MM.1S (cell line): ENCODE data around the gene CHD2.

Experiments
- DNase-seq: peaks from one replicate; pipeline ENCODE4 v3.0.0-alpha.2; 2015
- H2AFZ ChIP-seq: fragments of 300-600 bp; sonication (generic); 2 replicates; pipeline ENCODE4 v1.6.0; 2016; ENCODE audit warnings: antibody characterized with exemption, low read length
- H3F3A ChIP-seq: fragments of 300-600 bp; sonication (generic); 2 replicates; pipeline ENCODE4 v1.6.1; 2016; ENCODE audit warnings: mild to moderate bottlenecking, antibody characterized with exemption, low read length, moderate library complexity, mixed read lengths; ENCODE audit not compliant: insufficient read depth
- H3K27ac ChIP-seq: fragments of 300-600 bp; sonication (generic); 2 replicates; pipeline ENCODE4 v1.5.1; 2016; ENCODE audit warnings: mild to moderate bottlenecking, low read length
- H3K27me3 ChIP-seq: fragments of 300-600 bp; sonication (generic); replicated peaks from 2 replicates; pipeline ENCODE4 v1.6.0; 2016; ENCODE audit warnings: low read length; ENCODE audit not compliant: insufficient read depth
- H3K36me3 ChIP-seq: fragments of 300-600 bp; sonication (generic); replicated peaks from 2 replicates; pipeline ENCODE4 v1.6.1; 2016; ENCODE audit warnings: mild to moderate bottlenecking, low read length, mixed read lengths; ENCODE audit not compliant: insufficient read depth
- H3K4me1 ChIP-seq: fragments of 300-600 bp; sonication (generic); 2 replicates; pipeline ENCODE4 v1.6.1; 2016; ENCODE audit warnings: low read length, mixed read lengths
- H3K4me2 ChIP-seq: fragments of 300-600 bp; sonication (generic); 2 replicates; pipeline ENCODE4 v1.6.0; 2016; ENCODE audit warnings: low read depth, low read length
- H3K4me3 ChIP-seq: fragments of 300-600 bp; sonication (generic); 2 replicates; pipeline ENCODE4 v1.5.1; 2016; ENCODE audit warnings: low read length, mixed read lengths
- H3K79me2 ChIP-seq: fragments of 300-600 bp; sonication (generic); 2 replicates; pipeline ENCODE4 v1.6.1; 2016; ENCODE audit warnings: mixed run types, low read length, mixed read lengths
- H3K9ac ChIP-seq: fragments of 300-600 bp; sonication (generic); 2 replicates; pipeline ENCODE4 v1.6.1; 2016; ENCODE audit warnings: low read length, mixed read lengths
- H3K9me2 ChIP-seq: fragments of 300-600 bp; sonication (generic); replicated peaks from 2 replicates; pipeline ENCODE4 v1.6.1; 2016; ENCODE audit warnings: mild to moderate bottlenecking, low read length, mixed read lengths; ENCODE audit not compliant: insufficient read depth
- H3K9me3 ChIP-seq: fragments of 300-600 bp; sonication (generic); replicated peaks from 2 replicates; pipeline ENCODE4 v1.6.1; 2016; ENCODE audit warnings: mild to moderate bottlenecking, low read length, mixed read lengths; ENCODE audit not compliant: insufficient read depth
- H4K20me1 ChIP-seq: fragments of 300-600 bp; sonication (generic); 2 replicates; pipeline ENCODE4 v1.6.1; 2016; ENCODE audit warnings: mild to moderate bottlenecking, low read length, moderate library complexity, mixed read lengths; ENCODE audit not compliant: insufficient read depth
- CTCF ChIP-seq: fragments of 300-600 bp; sonication (generic); IDR thresholded peaks from 2 replicates; pipeline ENCODE4 v1.5.1; 2016; ENCODE audit warnings: antibody characterized with exemption, low read length, mixed read lengths
- EZH2 ChIP-seq: fragments of 300-600 bp; sonication (generic); optimal IDR thresholded peaks from 2 replicates; pipeline ENCODE3; 2017; ENCODE audit warnings: low read depth, mild to moderate bottlenecking, antibody characterized with exemption, low read length, mixed read lengths
- EZH2phosphoT487 ChIP-seq: fragments of 300-600 bp; sonication (generic); IDR thresholded peaks from 2 replicates; pipeline ENCODE4 v1.6.1; 2018; ENCODE audit warnings: antibody characterized with exemption, low read length

Gene CHD2

DNA sequence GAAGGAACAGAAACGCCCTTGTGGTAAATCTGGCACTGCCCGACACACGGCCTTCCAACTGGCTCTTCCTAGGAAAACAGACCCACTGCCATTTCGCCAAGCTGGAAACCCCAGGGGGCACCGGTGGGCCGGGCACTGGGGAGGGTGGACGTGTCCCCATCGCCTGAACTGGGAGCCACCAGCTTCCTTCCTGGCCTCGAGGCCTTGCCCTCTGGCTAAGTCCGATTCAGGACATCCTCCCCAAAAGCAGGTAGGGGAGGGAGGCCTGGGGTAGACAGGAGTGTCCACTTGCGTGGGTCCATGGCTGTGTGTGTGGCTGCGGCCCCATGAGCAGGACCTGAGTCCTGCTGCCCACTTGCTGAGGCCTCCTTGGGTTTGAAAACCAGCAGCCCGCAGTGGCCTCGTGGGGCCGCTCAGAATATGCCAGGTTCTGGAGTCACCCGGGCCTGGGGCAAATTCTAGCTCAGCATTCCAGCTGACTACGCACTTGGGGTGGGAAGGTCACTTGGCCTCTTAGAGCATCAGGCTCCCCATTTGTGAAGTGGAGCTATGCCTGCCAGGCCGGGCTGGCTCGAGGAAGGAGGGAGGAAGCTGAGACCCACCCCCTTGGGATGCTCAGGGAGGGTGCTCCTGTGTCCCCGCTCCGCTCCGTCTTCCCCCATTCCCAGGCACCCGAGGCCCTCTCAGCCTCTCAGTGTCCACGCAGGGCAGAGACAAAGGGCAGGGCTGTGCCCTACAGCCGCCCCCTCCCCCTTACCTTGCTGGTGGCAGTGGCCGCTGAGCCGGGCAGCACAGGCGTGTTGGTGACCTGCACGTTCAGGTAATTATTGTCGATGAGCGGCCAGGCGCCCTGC is 151.3 kb downstream of the CHD2 start:
- Histone ChIP-seq H3K4me1 (no peaks in the 10 kb centered on the region), H4K20me1 (no peaks in the 10 kb centered on the region), H3K9me3 (no peaks in the 10 kb centered on the region), H3K79me2 (no peaks in the 10 kb centered on the region), H3K9ac (no peak overlapping the region), H3K27me3 (peaks cover 13% of the 10 kb centered on the region; the same call in 1 of the 2 replicates), H3K36me3 (no peaks in the 10 kb centered on the region), H3K27ac (no peak overlapping the region), H2AFZ (no peak overlapping the region), H3K4me2 (no peak overlapping the region), H3K9me2 (no peaks in the 10 kb centered on the region), H3F3A (no peaks in the 10 kb centered on the region), H3K4me3 (no peak overlapping the region)
- no peak for DNase-seq
- TF ChIP-seq CTCF = no peak
- no peak for TF ChIP-seq EZH2phosphoT487
- TF ChIP-seq EZH2 = no peak

DNA sequence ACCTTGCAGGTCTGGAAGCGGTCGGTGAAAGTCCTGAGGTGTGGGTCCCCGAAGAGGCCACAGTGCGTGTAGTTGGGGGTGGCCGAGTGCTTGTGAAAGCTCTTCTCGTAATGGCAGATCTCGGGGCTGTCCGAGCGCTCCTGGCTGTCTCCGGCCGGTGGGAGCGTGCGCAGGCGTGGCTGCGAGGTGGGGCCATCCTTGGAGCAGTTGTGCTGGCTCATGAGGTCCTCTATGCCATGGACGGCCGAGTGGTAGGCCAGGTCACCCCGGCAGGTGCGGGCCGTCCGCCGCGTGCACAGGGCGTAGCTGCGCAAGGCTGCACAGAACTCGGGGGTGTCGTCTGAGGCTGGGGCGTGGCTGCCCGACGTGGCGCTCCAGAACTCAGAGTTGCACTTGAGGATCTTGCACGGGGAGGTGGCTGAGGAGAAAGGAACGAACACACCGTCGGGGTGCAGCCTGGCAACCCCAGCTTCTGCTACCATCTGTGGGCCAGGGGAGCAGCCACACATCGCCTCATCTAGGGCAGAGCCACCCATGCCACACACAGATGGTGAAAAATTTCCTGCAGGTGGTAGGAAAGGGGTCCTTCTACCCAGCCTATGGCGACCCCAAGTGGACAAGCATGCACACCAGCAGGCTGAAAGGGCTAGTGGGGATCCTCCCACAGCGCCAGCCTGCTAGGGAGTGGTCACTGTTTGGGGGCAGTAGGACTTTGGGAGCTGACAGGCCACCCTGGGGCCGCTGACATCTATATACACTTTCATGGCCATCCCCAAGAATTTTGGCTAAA is 152.2 kb downstream of the CHD2 start:
- no peaks in the 10 kb centered on the region for H3K4me1 ChIP-seq
- no peak for DNase-seq
- no peak for TF ChIP-seq EZH2
- TF ChIP-seq EZH2phosphoT487 = no peak
- no peak for TF ChIP-seq CTCF

DNA sequence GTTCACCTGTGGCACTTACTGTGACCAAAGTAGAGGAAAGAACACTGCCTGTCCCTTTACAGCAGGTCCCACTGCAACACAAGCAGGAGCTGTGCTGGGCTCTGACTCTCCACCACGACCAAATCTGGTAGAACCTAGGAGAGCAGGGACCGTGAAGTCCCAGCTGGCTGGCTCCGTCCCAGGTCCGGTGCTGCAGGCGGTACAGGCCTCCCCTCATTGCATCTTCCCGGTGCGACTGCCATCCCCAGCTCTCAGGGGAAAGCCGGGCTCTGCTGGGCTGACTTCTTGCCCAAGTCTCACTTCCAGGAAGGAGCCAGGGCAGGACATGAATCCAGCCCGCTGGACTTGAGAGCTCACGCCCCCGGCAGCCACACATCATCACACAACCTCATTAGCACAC is 155.1 kb downstream of the CHD2 start:
- Histone ChIP-seq H3K4me3 (no peak overlapping the region), H3K27me3 (0 out of 2 replicates have a peak, but pooled peaks cover 4% of the 10 kb centered on the region), H3K9me3 (no peaks in the 10 kb centered on the region), H3K4me2 (no peak overlapping the region), H3K79me2 (no peaks in the 10 kb centered on the region), H4K20me1 (no peaks in the 10 kb centered on the region), H3K9ac (no peak overlapping the region), H3F3A (no peaks in the 10 kb centered on the region), H2AFZ (no peak overlapping the region), H3K9me2 (no peaks in the 10 kb centered on the region), H3K27ac (no peak overlapping the region), H3K36me3 (no peaks in the 10 kb centered on the region), H3K4me1 (no peaks in the 10 kb centered on the region)
- DNase-seq = no peak
- TF ChIP-seq CTCF = no peak

More for the DNA sequence above, 152.2 kb downstream of the CHD2 start:
- H3K27me3 ChIP-seq = peaks cover 13% of the 10 kb centered on the region; the same call in 1 of the 2 replicates
- H3K27ac ChIP-seq = no peak overlapping the region
- H3K9me2 ChIP-seq = no peaks in the 10 kb centered on the region
- no peak overlapping the region for H3K4me3 ChIP-seq
- H2AFZ ChIP-seq = no peak overlapping the region
- no peaks in the 10 kb centered on the region for H3F3A ChIP-seq
- no peaks in the 10 kb centered on the region for H3K36me3 ChIP-seq
- no peaks in the 10 kb centered on the region for H4K20me1 ChIP-seq
- no peak overlapping the region for H3K9ac ChIP-seq
- no peaks in the 10 kb centered on the region for H3K9me3 ChIP-seq
- H3K4me2 ChIP-seq = no peak overlapping the region
- H3K79me2 ChIP-seq = no peaks in the 10 kb centered on the region
